LNCaP clone FGC (cell line): ENCODE results near the gene KRT81.
"Not testable (repeated sequence)": the region's sequence is repeated elsewhere in the genome, so short reads cannot be mapped to it uniquely, and the experiment has no call there.

ENCODE experiments used
- DNase-seq: peaks from one replicate; pipeline ENCODE4 v3.0.0-alpha.2; 2011; ENCODE audit warnings: low read depth
- H3K4me3 ChIP-seq: 2 replicates; pipeline ENCODE4 v1.5.1; 2011; ENCODE audit warnings: mild to moderate bottlenecking, low read depth, low read length, control low read depth
- CTCF ChIP-seq: IDR thresholded peaks from 2 replicates; pipeline ENCODE4 v1.5.1; 2012; ENCODE audit warnings: mild to moderate bottlenecking; ENCODE audit not compliant: control insufficient read depth, insufficient read depth; ENCODE audit errors: extremely low read depth

The KRT81 gene

GRCh38 chr12:52262286-52262685 lies 29.0 kb downstream of the KRT81 start:
- no peak for TF ChIP-seq CTCF
- DNase-seq, result no peak
- H3K4me3 ChIP-seq, result no peak overlapping the region

- no peak for TF ChIP-seq CTCF
- DNase-seq, result no peak
- no peak overlapping the region for H3K4me3 ChIP-seq
Measured at GRCh38 chr12:52261208-52261484, 30.2 kb downstream of the KRT81 start.

GRCh38 chr12:52260361-52261207 lies 30.8 kb downstream of the KRT81 start:
- no peak overlapping the region for H3K4me3 ChIP-seq
- no peak for DNase-seq
- TF ChIP-seq CTCF, result no peak

- H3K4me3 ChIP-seq, result no peak overlapping the region
- TF ChIP-seq CTCF, result no peak
- DNase-seq, result no peak
Measured at GRCh38 chr12:52259657-52260243, 31.6 kb downstream of the KRT81 start.

GRCh38 chr12:52258335-52258901 lies 32.9 kb downstream of the KRT81 start:
- no peak for DNase-seq
- no peak for TF ChIP-seq CTCF
- H3K4me3 ChIP-seq, result no peak overlapping the region

- H3K4me3 ChIP-seq, DNase-seq: not testable (repeated sequence)
Measured at GRCh38 chr12:52257922-52258321, 33.4 kb downstream of the KRT81 start.

GRCh38 chr12:52257074-52257551 lies 34.2 kb downstream of the KRT81 start:
- H3K4me3 ChIP-seq, result no peak overlapping the region
- TF ChIP-seq CTCF, result no peak
- no peak for DNase-seq
